Small intestine (tissue), 7 donors: ENCODE data around the gene VPS13D. TPM values are rescaled to one million over a fixed set of nuclear protein-coding genes. Genes with fewer than 3 reads are reported as not detected.
A peak's percentile ranks its signal among the peaks of the same experiment; 100 is the strongest.

ENCODE experiments used
- DNase-seq, 2 donors: peaks; one replicate each; pipeline versions ENCODE4 v3.0.0 to v3.0.0-alpha.2; 2013
- FAIRE-seq: peaks from 2 replicates; lab custom pipeline; 2012; peaks lifted over from hg19 to GRCh38; lab: Jason Lieb, UNC
- H3K27ac ChIP-seq, 3 donors: one replicate each; pipeline ENCODE4 v1.5.1; 2013; ENCODE audit warnings: low read length in 2 of 3, mild to moderate bottlenecking in 2 of 3, control low read depth in 1 of 3, inconsistent platforms in 1 of 3, low read depth in 1 of 3, moderate library complexity in 1 of 3
- H3K27me3 ChIP-seq, 3 donors: one replicate each; pipeline ENCODE4 v1.6.1; 2013; ENCODE audit warnings: low read length in 3 of 3, inconsistent platforms in 1 of 3; ENCODE audit not compliant: control insufficient read depth in 3 of 3, insufficient read depth in 3 of 3
- H3K36me3 ChIP-seq, 3 donors: one replicate each; pipeline ENCODE4 v1.6.1; 2013; ENCODE audit warnings: low read length in 3 of 3, inconsistent platforms in 1 of 3, low read depth in 1 of 3, mild to moderate bottlenecking in 1 of 3, moderate library complexity in 1 of 3; ENCODE audit not compliant: control insufficient read depth in 3 of 3, insufficient read depth in 2 of 3
- H3K4me1 ChIP-seq, 3 donors: one replicate each; pipeline ENCODE4 v1.6.1; 2013; ENCODE audit warnings: low read length in 2 of 3, inconsistent platforms in 1 of 3, low read depth in 1 of 3, mild to moderate bottlenecking in 1 of 3, moderate library complexity in 1 of 3; ENCODE audit not compliant: control insufficient read depth in 3 of 3, insufficient read depth in 2 of 3
- H3K4me3 ChIP-seq, 3 donors: one replicate each; pipeline ENCODE4 v1.5.1; 2013; ENCODE audit warnings: low read length in 3 of 3, control low read depth in 1 of 3, inconsistent platforms in 1 of 3, low read depth in 1 of 3, mild to moderate bottlenecking in 1 of 3, moderate library complexity in 1 of 3
- H3K9me3 ChIP-seq, 2 donors: one replicate each; pipeline ENCODE4 v1.6.1; 2013; ENCODE audit warnings: low read depth in 1 of 2, low read length in 1 of 2; ENCODE audit not compliant: control insufficient read depth in 2 of 2, insufficient read depth in 1 of 2
- WGBS, 3 donors: extraction: QIAGEN DNeasy Blood & Tissue Kit; methylation state at CpG; one replicate each; pipeline ENCODE4 v1.1.7; 2013; 5-methylcytosine and 5-hydroxymethylcytosine counted together
- polyA plus RNA-seq, 4 donors: library from polyadenylated mRNA; stranded (reverse) in 3 of 4; unstranded in 1 of 4; fragments of 200-250 nt in 3 of 4; fragments of 120-200 nt in 1 of 4; gene quantifications; one replicate each; pipeline versions ENCODE4 v1.2.1 to v1.2.3, GENCODE V29; 2013
- donor health status: healthy with polysubstance abuse.
- donor health status: control.
- donor health status: control.
- donor health status: Bipolar disorder and iron deficiency.
- donor health status: healthy.

The VPS13D gene
- polyA plus RNA-seq, 4 donors: 15.9 to 21.5 (median 17.7) TPM

GRCh38 chr1:12442217-12442616, 212.4 kb downstream of the VPS13D start:
- FAIRE-seq (peak; percentile 36), DNase-seq (no peak)
- Histone ChIP-seq H3K4me3 (no peak overlapping the region), H3K4me1 (peaks cover 0 to 4% (median 3%) of the 10 kb centered on the region in 3 donors), H3K27me3 (no peaks in the 10 kb centered on the region), H3K27ac (no peak overlapping the region), H3K36me3 (peaks cover 0 to 14% (median 0%) of the 10 kb centered on the region in 3 donors), H3K9me3 (peaks cover 0 to 7% of the 10 kb centered on the region in 2 donors)
- WGBS, 3 donors: 74 to 79% (median 78%) methylated on average over 1 of the region's 1 CpG

- FAIRE-seq: no peak
- Histone ChIP-seq H3K27me3 (no peaks in the 10 kb centered on the region), H3K4me1 (peaks cover 0 to 13% (median 5%) of the 10 kb centered on the region in 3 donors), H3K27ac (no peak overlapping the region), H3K9me3 (peaks cover 0 to under 1% of the 10 kb centered on the region in 2 donors), H3K36me3 (peaks cover 0 to 14% (median 0%) of the 10 kb centered on the region in 3 donors), H3K4me3 (no peak overlapping the region)
- no peak for DNase-seq
These were observed 213.3 kb downstream of the VPS13D start for GRCh38 chr1:12443151-12443550.

- Histone ChIP-seq H3K9me3 (no peaks in the 10 kb centered on the region), H3K27me3 (no peaks in the 10 kb centered on the region), H3K36me3 (peaks cover 0 to 10% (median 0%) of the 10 kb centered on the region in 3 donors), H3K4me3 (no peak overlapping the region), H3K4me1 (peaks cover 0 to 23% (median 15%) of the 10 kb centered on the region in 3 donors), H3K27ac (no peak overlapping the region)
- FAIRE-seq: no peak
- DNase-seq: no peak
- WGBS, 3 donors: 92 to 96% (median 96%) methylated on average over 4 of the region's 4 CpGs
These were observed 214.6 kb downstream of the VPS13D start for GRCh38 chr1:12444329-12444841.

- DNase-seq (no peak), FAIRE-seq (no peak)
- WGBS, 3 donors: 87 to 91% (median 88%) methylated on average over 3 of the region's 3 CpGs
- Histone ChIP-seq H3K4me3 (no peak overlapping the region), H3K9me3 (no peaks in the 10 kb centered on the region), H3K27ac (no peak overlapping the region), H3K27me3 (no peaks in the 10 kb centered on the region), H3K36me3 (peaks cover 0 to 9% (median 0%) of the 10 kb centered on the region in 3 donors), H3K4me1 (peaks cover 0 to 23% (median 15%) of the 10 kb centered on the region in 3 donors)
These were observed 215.4 kb downstream of the VPS13D start for GRCh38 chr1:12445257-12445656.

GRCh38 chr1:12446593-12446992, 216.8 kb downstream of the VPS13D start:
- 95 to 97% (median 96%) methylated on average over 2 of the region's 2 CpGs for WGBS, 3 donors
- no peak for FAIRE-seq
- no peak overlapping the region for H3K27ac ChIP-seq

GRCh38 chr1:12447307-12447706, 217.5 kb downstream of the VPS13D start:
- WGBS, 3 donors: 76 to 89% (median 85%) methylated on average over 3 of the region's 3 CpGs
- Histone ChIP-seq H3K36me3 (peaks cover 0 to 5% (median 0%) of the 10 kb centered on the region in 3 donors), H3K27me3 (no peaks in the 10 kb centered on the region), H3K4me1 (peaks cover 0 to 31% (median 15%) of the 10 kb centered on the region in 3 donors), H3K4me3 (no peak overlapping the region), H3K27ac (peak overlapping the region in 1 of 3 donors; percentile 17), H3K9me3 (no peaks in the 10 kb centered on the region)
- FAIRE-seq (no peak), DNase-seq (no peak)

More at GRCh38 chr1:12446593-12446992, 216.8 kb downstream of the VPS13D start:
- Histone ChIP-seq H3K4me1 (peaks cover 0 to 31% (median 15%) of the 10 kb centered on the region in 3 donors), H3K36me3 (peaks cover 0 to 5% (median 0%) of the 10 kb centered on the region in 3 donors), H3K4me3 (no peak overlapping the region), H3K9me3 (no peaks in the 10 kb centered on the region), H3K27me3 (no peaks in the 10 kb centered on the region)
- no peak for DNase-seq

GRCh38 chr1:12447849-12448312, 218.1 kb downstream of the VPS13D start:
- Histone ChIP-seq H3K9me3 (no peaks in the 10 kb centered on the region), H3K4me1 (peaks cover 1 to 37% (median 15%) of the 10 kb centered on the region in 3 donors), H3K27me3 (no peaks in the 10 kb centered on the region), H3K4me3 (no peak overlapping the region), H3K36me3 (peaks cover 0 to 2% (median 0%) of the 10 kb centered on the region in 3 donors), H3K27ac (peak overlapping the region in 2 of 3 donors; percentile 35 to 85)
- FAIRE-seq (no peak), DNase-seq (no peak)
- WGBS, 3 donors: 76 to 92% (median 86%) methylated on average over 7 of the region's 7 CpGs

GRCh38 chr1:12448746-12449177, 218.9 kb downstream of the VPS13D start:
- H3K27me3 ChIP-seq: no peaks in the 10 kb centered on the region
- H3K4me3 ChIP-seq: no peak overlapping the region
- no peaks in the 10 kb centered on the region for H3K9me3 ChIP-seq
- peak overlapping the region in 2 of 3 donors; percentile 35 to 81 for H3K27ac ChIP-seq
- peaks cover 3 to 45% (median 19%) of the 10 kb centered on the region in 3 donors for H3K4me1 ChIP-seq
- WGBS, 3 donors: 36 to 55% (median 54%) methylated on average over 3 of the region's 3 CpGs
- H3K36me3 ChIP-seq: peaks cover 0 to 2% (median 0%) of the 10 kb centered on the region in 3 donors
- no peak for FAIRE-seq
- peak; percentile 29 to 50 for DNase-seq
